ENCODE measurements around the gene GALNT2.

GALNT2 gene

DNA sequence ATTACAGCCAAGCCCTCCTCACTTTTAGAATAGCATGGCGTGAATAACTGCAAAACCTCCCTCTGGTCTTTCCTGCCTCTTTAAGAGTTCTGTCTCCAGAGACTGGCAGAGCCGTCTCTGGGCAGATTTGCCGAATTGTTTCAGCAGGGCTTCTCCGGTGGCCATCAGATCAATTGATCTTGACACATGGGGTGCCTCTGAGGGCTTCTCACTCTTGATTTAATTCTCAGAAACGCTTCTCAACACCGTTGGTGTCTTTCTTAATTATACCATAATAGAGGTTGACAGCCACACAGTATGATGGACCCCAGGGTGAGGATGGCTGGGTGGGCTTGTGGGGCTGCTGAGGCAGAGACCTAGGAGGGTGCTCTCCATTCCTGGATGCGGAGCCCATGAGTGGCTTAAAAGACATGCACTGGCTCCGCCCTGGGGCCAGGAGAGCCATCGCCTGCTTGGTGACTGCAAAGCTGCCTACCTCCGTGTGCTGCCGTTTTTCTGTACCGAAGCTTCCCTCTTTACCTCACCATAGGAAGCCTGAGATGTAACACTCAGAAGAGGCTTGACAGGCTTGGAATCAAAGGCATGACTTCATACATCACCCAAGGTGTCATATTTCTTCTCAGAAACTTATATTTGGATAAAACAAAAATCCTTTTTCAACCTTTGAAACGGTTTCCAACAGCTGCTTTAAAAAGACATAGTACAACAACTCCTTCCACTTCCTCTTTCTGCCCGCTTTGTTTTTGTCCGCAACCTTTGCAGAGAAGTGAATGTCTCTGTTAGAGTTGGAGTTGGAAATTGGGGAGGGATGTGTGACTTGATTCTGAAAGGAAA lies 82.9 kb downstream of the GALNT2 start:
- DNase-seq: peak; percentile 40

- no peak for DNase-seq
Observed at GRCh38 chr1:230150615-230151014, 83.6 kb downstream of the GALNT2 start.

- no peak for DNase-seq
Observed at GRCh38 chr1:230151924-230152468, 85.0 kb downstream of the GALNT2 start.

- no peak for DNase-seq
Observed at GRCh38 chr1:230152999-230153398, 86.0 kb downstream of the GALNT2 start.

GRCh38 chr1:230153641-230154296 lies 86.7 kb downstream of the GALNT2 start:
- no peak for DNase-seq

- no peak for DNase-seq
Observed at GRCh38 chr1:230155021-230155420, 88.0 kb downstream of the GALNT2 start.

- no peak for DNase-seq
Observed at GRCh38 chr1:230156068-230156467, 89.0 kb downstream of the GALNT2 start.

GRCh38 chr1:230156536-230156935 lies 89.5 kb downstream of the GALNT2 start:
- DNase-seq: no peak

DNA sequence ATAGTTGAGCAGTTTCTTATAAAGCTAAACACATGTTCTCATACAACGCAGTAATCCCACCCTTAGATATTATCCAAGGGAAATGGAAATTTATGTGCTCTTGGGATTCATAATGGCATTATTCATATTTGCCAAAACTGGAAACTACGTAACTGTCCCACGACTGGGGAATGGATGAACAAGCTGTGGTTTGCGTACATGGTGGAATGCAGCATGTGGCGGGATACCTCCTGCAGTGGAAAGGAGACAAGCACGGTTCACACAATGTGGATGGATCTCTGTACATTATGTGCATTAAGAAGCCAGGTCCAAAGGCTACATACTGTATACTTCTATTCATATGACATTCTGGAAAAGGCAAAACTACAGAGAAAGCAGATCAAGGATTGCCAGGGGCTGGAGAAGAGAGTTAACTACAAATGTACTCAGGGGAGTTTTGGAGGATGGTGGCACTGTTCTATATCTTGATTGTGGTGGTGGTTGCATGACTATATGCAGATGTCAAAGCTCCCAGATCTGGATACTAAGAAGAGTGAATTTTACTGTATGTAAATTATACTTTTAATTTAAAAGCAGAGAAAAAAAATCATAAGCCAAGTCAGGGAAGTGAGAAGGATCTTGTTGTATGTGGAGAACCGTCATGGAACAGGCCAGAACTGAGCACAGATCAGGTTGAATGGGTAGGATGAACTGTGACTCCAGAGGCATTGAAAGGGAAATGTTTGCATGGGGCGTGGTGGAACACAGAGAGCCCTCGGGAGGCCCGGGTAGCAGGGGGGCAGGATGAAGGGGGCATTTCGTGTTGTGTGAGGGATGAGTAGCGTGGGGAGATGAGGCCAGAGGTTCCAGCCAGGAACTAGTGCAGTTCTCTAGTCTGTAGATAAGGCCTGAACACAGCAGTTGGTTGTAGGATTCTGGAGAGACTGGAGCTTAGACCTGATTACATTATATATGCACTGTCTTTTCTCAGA lies 90.7 kb downstream of the GALNT2 start:
- DNase-seq: peak; percentile 52

GRCh38 chr1:230158415-230159291 lies 91.6 kb downstream of the GALNT2 start:
- DNase-seq: peak; percentile 94

GRCh38 chr1:230159580-230159979 lies 92.5 kb downstream of the GALNT2 start:
- no peak for DNase-seq

- DNase-seq: no peak
Observed at GRCh38 chr1:230160957-230161771, 94.1 kb downstream of the GALNT2 start.

DNA sequence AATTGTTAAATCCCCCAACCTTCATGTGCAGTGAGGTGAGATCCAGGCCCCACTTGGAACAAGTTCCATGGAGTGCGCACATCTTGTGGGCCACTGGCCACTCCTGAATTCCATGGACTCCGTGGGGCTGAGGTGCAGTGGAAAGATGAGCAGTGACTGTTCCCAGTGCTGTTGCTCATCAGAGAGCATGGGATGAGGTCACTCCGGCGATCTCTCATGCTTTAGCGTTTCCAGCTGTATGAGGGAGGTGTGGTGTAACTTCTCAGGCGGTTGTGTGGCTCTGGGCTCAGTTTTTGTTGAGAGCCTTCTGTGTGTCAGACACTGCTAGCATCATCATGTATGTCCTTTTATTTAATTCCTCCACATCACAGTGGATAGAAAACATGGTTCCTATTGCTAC lies 96.2 kb downstream of the GALNT2 start:
- no peak for DNase-seq

DNA sequence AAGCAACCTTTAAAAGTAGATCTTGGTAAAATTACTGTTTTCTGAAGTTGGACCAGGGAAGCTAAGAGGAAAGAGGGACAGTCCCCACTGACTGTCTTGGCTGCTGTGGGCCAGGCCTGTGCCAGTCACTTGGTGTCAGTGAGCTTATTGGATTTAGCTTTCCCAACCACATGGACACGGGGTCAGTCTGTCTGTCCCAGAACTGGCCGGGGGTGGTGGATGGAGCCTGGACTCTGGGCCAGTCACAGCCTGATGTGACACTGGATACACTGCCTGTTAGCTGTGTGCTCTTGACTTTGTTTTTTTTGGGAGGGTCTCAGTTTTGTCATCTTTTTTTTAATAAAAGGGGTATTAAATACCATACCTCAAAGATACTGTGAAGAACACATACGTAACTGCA lies 96.7 kb downstream of the GALNT2 start:
- DNase-seq: no peak

GRCh38 chr1:230165536-230165935 lies 98.5 kb downstream of the GALNT2 start:
- DNase-seq: no peak

DNA sequence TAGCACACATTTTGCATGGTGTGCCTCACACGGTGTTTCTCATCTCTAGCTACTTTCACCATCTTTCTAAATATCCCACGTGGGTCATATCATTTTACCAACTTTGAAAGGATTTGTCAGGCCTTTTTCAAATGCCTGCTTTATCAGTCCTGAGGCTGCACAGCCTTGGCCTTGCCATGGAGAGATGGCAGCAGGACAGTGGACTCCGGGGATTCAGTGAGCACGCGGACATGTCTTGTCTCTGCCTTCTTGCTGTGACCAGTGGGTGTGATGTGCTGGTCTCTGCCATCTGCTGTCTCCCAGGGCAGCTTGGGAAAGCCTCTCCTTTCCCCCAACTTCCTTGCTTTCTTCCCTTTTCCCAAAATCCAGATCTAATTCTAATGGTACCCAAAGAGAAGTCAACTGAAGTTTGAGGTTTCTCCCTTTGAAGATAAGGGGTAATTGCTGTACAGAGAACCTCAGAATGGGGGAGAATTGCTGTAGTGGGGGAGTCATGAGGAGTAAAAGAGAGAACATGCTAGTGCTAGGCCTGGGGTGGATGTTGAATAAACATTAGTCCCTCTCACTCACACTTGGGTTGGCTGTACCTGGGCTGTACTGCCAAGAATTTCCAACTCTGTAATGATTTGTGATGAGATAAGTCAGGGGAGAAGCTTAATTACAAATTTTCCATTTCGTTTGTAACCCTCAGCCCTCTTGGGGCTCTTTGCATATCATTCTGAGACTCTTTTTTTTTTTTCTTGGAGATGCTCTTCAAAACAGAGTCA lies 99.5 kb downstream of the GALNT2 start:
- DNase-seq: no peak

DNA sequence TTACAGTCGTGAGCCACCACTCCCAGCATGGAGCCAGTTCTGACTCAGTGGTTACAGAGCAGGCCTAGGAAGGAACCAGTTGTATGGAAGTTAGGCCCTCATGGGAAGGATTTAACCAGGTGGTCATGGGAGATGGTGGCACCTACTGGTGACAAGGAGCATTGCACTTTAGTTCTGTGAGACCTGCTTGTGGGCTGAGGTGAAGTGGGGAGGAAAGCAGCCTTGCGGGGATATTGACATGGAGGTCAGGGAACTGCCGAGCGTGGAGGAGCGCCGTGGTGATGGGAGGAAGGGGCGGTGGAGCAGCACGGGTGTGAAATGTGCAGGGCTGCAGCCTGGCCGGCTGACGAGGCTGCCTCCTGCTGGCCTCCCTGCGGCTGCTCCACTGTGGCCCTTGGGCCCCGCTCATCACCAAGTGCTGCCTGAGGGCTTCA lies 100.4 kb downstream of the GALNT2 start:
- DNase-seq: no peak

GRCh38 chr1:230169454-230170152 lies 102.6 kb downstream of the GALNT2 start:
- DNase-seq: no peak

DNA sequence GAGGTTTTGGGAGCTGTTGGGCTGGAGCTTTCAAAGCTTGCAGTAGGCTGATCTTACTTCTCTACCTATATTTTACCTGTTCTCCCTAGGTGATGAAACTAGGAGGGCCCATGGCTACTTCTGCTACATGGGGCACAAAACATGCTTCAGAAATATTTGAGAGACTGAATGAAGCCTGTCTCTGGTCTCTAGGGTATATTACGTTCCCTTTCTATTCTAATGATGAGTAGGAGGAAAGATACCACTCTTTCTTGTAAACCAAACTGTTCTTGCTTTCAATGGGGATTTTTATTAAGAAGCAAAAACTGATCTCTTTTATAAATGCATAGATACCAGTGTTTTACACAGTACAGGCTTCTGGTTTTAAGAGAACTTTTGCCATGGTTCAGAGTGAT lies 103.1 kb downstream of the GALNT2 start:
- no peak for DNase-seq

DNA sequence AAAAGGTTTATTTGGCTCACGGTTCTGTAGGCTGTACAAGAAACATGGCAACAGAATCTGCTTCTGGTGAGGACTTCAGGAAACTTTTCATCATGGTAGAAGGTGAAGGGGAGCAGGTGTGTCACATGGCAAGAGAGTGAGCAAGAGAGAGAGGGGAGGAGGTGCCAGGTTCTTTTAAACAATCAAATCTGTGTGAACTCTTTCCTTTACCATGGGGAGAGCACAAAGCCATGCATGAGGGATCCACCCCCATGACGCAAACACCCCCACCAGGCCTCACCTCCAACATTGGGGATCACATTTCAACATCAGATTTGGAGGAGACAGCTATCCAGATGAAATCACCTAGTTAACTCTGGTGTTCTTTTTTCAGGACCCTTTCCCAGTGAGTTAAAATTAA lies 103.6 kb downstream of the GALNT2 start:
- DNase-seq: no peak
